H9 (cell line): Measurements from ENCODE around the gene NAGA. TPM values are rescaled to one million over a fixed set of nuclear protein-coding genes. Genes with fewer than 3 reads are reported as not detected.

Experiments used
- DNase-seq: peaks from one replicate; pipeline ENCODE4 v3.0.0-alpha.2; 2017
- H2AFZ ChIP-seq: one replicate; pipeline ENCODE4 v1.6.1; 2013; ENCODE audit warnings: mild to moderate bottlenecking, low read length, control low read depth, moderate library complexity
- H2AK5ac ChIP-seq: 2 replicates; pipeline ENCODE4 v1.6.1; 2013; ENCODE audit warnings: low read length, control low read depth, mixed read lengths; ENCODE audit not compliant: insufficient read length
- H2BK120ac ChIP-seq: one replicate; pipeline ENCODE4 v1.6.1; 2013; ENCODE audit warnings: low read depth, mild to moderate bottlenecking, low read length, control low read depth, inconsistent platforms; ENCODE audit not compliant: poor library complexity, severe bottlenecking
- H2BK12ac ChIP-seq: 2 replicates; pipeline ENCODE4 v1.6.1; 2013; ENCODE audit warnings: low read length, control low read depth, mixed read lengths, low read depth; ENCODE audit not compliant: insufficient read length
- H2BK15ac ChIP-seq: 2 replicates; pipeline ENCODE4 v1.6.1; 2013; ENCODE audit warnings: low read depth, low read length, control low read depth
- H2BK20ac ChIP-seq: one replicate; pipeline ENCODE4 v1.6.1; 2013; ENCODE audit warnings: low read depth, mild to moderate bottlenecking, low read length, control low read depth, inconsistent platforms; ENCODE audit not compliant: poor library complexity, severe bottlenecking
- H2BK5ac ChIP-seq: 2 replicates; pipeline ENCODE4 v1.6.1; 2013; ENCODE audit warnings: low read length, control low read depth, mixed read lengths; ENCODE audit not compliant: insufficient read length
- H3K14ac ChIP-seq: 2 replicates; pipeline ENCODE4 v1.6.1; 2013; ENCODE audit warnings: low read length, control low read depth; ENCODE audit not compliant: insufficient read depth
- H3K18ac ChIP-seq: 2 replicates; pipeline ENCODE4 v1.6.1; 2013; ENCODE audit warnings: low read depth, mild to moderate bottlenecking, mixed read lengths, low read length, control low read depth; ENCODE audit not compliant: insufficient read length
- H3K23ac ChIP-seq: 2 replicates; pipeline ENCODE4 v1.6.1; 2013; ENCODE audit warnings: low read length, control low read depth, mixed read lengths, low read depth; ENCODE audit not compliant: insufficient read length
- H3K23me2 ChIP-seq: 2 replicates; pipeline ENCODE4 v1.6.1; 2013; ENCODE audit warnings: low read depth, mild to moderate bottlenecking, mixed read lengths, low read length, control low read depth; ENCODE audit not compliant: insufficient read length, poor library complexity, severe bottlenecking
- H3K27ac ChIP-seq: 2 replicates; pipeline ENCODE4 v1.5.1; 2013; ENCODE audit warnings: low read length, control low read depth, mixed read lengths, low read depth; ENCODE audit not compliant: insufficient read length
- H3K27me3 ChIP-seq: 2 replicates; pipeline ENCODE4 v1.6.1; 2013; ENCODE audit warnings: low read length, control low read depth, inconsistent platforms; ENCODE audit not compliant: insufficient read depth
- H3K4ac ChIP-seq: 2 replicates; pipeline ENCODE4 v1.6.1; 2013; ENCODE audit warnings: low read depth, mild to moderate bottlenecking, control low read depth, inconsistent platforms, low read length, moderate library complexity
- H3K4me1 ChIP-seq: 2 replicates; pipeline ENCODE4 v1.6.1; 2013; ENCODE audit warnings: low read length, control low read depth, inconsistent platforms; ENCODE audit not compliant: insufficient read depth
- H3K4me2 ChIP-seq: 2 replicates; pipeline ENCODE4 v1.6.1; 2013; ENCODE audit warnings: low read length, control low read depth, mixed read lengths; ENCODE audit not compliant: insufficient read length, insufficient read depth
- H3K56ac ChIP-seq: 2 replicates; pipeline ENCODE4 v1.6.1; 2013; ENCODE audit warnings: low read depth, mild to moderate bottlenecking, mixed read lengths, low read length, control low read depth; ENCODE audit not compliant: insufficient read length
- H3K79me1 ChIP-seq: 2 replicates; pipeline ENCODE4 v1.6.1; 2013; ENCODE audit warnings: low read depth, mild to moderate bottlenecking, moderate library complexity, low read length, control low read depth, inconsistent platforms; ENCODE audit not compliant: insufficient read depth, poor library complexity, severe bottlenecking
- H3K79me2 ChIP-seq: 2 replicates; pipeline ENCODE4 v1.6.1; 2013; ENCODE audit warnings: low read length, control low read depth, inconsistent platforms; ENCODE audit not compliant: insufficient read depth
- H3K9ac ChIP-seq: 2 replicates; pipeline ENCODE4 v1.6.1; 2013; ENCODE audit warnings: low read length, control low read depth, mixed read lengths; ENCODE audit not compliant: insufficient read length; ENCODE audit errors: extremely low read depth
- H3K9me3 ChIP-seq: one replicate; pipeline ENCODE4 v1.6.1; 2013; ENCODE audit warnings: low read depth, low read length, inconsistent platforms; ENCODE audit not compliant: control insufficient read depth
- H3T11ph ChIP-seq: one replicate; pipeline ENCODE4 v1.6.1; 2013; ENCODE audit warnings: mild to moderate bottlenecking, low read length, control low read depth, inconsistent platforms
- H4K20me1 ChIP-seq: one replicate; pipeline ENCODE4 v1.6.1; 2013; ENCODE audit not compliant: control insufficient read depth, insufficient read length, insufficient read depth
- H4K5ac ChIP-seq: 2 replicates; pipeline ENCODE4 v1.6.1; 2013; ENCODE audit warnings: low read depth, mild to moderate bottlenecking, mixed read lengths, low read length, control low read depth; ENCODE audit not compliant: insufficient read length
- H4K8ac ChIP-seq: replicated peaks from 2 replicates; pipeline ENCODE4 v1.6.1; 2013; ENCODE audit warnings: low read length, control low read depth, mixed read lengths, low read depth; ENCODE audit not compliant: insufficient read length
- H4K91ac ChIP-seq: 2 replicates; pipeline ENCODE4 v1.6.1; 2013; ENCODE audit warnings: low read depth, mild to moderate bottlenecking, moderate library complexity, mixed read lengths, low read length, control low read depth; ENCODE audit not compliant: insufficient read length
- H3K27ac Mint-ChIP-seq, 3 experiments: 2 replicates in 2 of 3; 3 replicates in 1 of 3; pipeline ENCODE4 v1.8.0; 2020 to 2021; ENCODE audit warnings: mixed read lengths in 3 of 3, mild to moderate bottlenecking in 1 of 3, moderate library complexity in 1 of 3
- H3K27me3 Mint-ChIP-seq: 2 replicates; pipeline ENCODE4 v1.8.0; 2021; ENCODE audit warnings: low read depth, mild to moderate bottlenecking, moderate library complexity, mixed read lengths
- H3K36me3 Mint-ChIP-seq, 3 experiments: 2 replicates in 2 of 3; 3 replicates in 1 of 3; pipeline ENCODE4 v1.8.0; 2020 to 2021; ENCODE audit warnings: low read depth in 3 of 3, mixed read lengths in 3 of 3; ENCODE audit not compliant: insufficient read depth in 1 of 3
- H3K4me1 Mint-ChIP-seq, 2 experiments: 2 replicates each; pipeline ENCODE4 v1.8.0; 2020; ENCODE audit warnings: mixed read lengths in 2 of 2
- H3K4me3 Mint-ChIP-seq, 2 experiments: 2 replicates in 1 of 2; 3 replicates in 1 of 2; pipeline ENCODE4 v1.8.0; 2020 to 2021; ENCODE audit warnings: mild to moderate bottlenecking in 2 of 2, mixed read lengths in 2 of 2, moderate library complexity in 1 of 2
- H3K9me3 Mint-ChIP-seq, 2 experiments: 2 replicates in 1 of 2; 3 replicates in 1 of 2; pipeline ENCODE4 v1.8.0; 2020; ENCODE audit warnings: mild to moderate bottlenecking in 2 of 2, mixed read lengths in 2 of 2, moderate library complexity in 1 of 2
- WGBS: extraction: QIAGEN DNeasy Blood & Tissue Kit; methylation state at CpG from one replicate; pipeline ENCODE4 v1.1.7; 2013; ENCODE audit warnings: missing lambda C conversion rate, low lambda C conversion rate, mixed read lengths; ENCODE audit not compliant: insufficient read length; ENCODE audit errors: extremely low coverage; 5-methylcytosine and 5-hydroxymethylcytosine counted together
- total RNA-seq: library from RNA; stranded (reverse); gene quantifications from 2 replicates; pipeline ENCODE4 v1.2.1, GENCODE V29; 2021
- TF ChIP-seq, protein P1 (sequence below): fragments of 200-600 bp; sonication (generic); conservative IDR thresholded peaks from 3 replicates; pipeline ENCODE4 v1.8.0; 2021; ENCODE audit warnings: antibody characterized with exemption, mild to moderate bottlenecking

The NAGA gene
- total RNA-seq, 1 experiment from 2014 or later = 16.1 TPM

DNA sequence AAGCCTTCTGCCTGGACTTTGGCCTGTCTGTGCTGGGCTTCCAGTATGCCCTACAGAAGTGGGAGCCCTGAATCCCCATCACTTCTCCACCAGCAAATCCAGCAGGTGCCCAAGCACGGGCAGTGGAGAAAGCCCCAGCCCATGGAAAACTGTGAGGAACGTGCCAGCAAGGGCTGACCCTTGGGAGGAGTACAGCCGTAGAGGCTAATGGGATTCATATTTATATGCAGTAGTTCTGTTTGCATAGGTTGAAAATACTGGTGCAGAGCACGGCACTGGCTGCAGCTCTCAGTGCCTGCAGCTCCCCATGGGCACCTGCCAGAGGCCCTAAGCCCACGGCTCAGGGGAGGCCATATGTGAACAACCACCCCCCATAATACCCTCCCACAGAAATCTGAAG is 10.1 kb downstream of the NAGA start:
- Mint-ChIP-seq H3K27ac (no peak overlapping the region), H3K36me3 (peaks cover 36 to 64% (median 61%) of the 10 kb centered on the region in 3 experiments), H3K9me3 (peaks cover 19 to 20% of the 10 kb centered on the region in 2 experiments), H3K4me1 (peaks cover 10% of the 10 kb centered on the region in 2 experiments), H3K27me3 (peaks cover 7% of the 10 kb centered on the region), H3K4me3 (no peak overlapping the region)
- no peak overlapping the region for H2BK5ac ChIP-seq
- H2BK20ac ChIP-seq = no peak overlapping the region
- no peak overlapping the region for H3K23ac ChIP-seq
- H3K4ac ChIP-seq = no peak overlapping the region
- no peaks in the 10 kb centered on the region for H3K23me2 ChIP-seq
- H3K9me3 ChIP-seq = no peaks in the 10 kb centered on the region
- no peak overlapping the region for H4K8ac ChIP-seq
- H2BK120ac ChIP-seq = no peak overlapping the region
- H3K14ac ChIP-seq = no peak overlapping the region
- H2AFZ ChIP-seq = no peak overlapping the region
- H4K91ac ChIP-seq = no peak overlapping the region
- H3K79me1 ChIP-seq = no peaks in the 10 kb centered on the region
- no peak overlapping the region for H3K27ac ChIP-seq
- no peak overlapping the region for H3K18ac ChIP-seq
- H2AK5ac ChIP-seq = no peak overlapping the region
- no peak overlapping the region for H3K4me2 ChIP-seq
- H4K5ac ChIP-seq = no peak overlapping the region
- no peak overlapping the region for H3K56ac ChIP-seq
- H3K79me2 ChIP-seq = no peaks in the 10 kb centered on the region
- peaks cover 5% of the 10 kb centered on the region for H4K20me1 ChIP-seq
- DNase-seq = no peak
- WGBS = no CpG with 5 or more reads among the region's 5 CpGs
- peaks cover 7% of the 10 kb centered on the region; the same call in 1 of the 2 replicates for H3K4me1 ChIP-seq
- no peak overlapping the region for H3T11ph ChIP-seq
- no peak overlapping the region for H2BK15ac ChIP-seq
- no peaks in the 10 kb centered on the region for H3K27me3 ChIP-seq
- TF ChIP-seq, protein P1, sequence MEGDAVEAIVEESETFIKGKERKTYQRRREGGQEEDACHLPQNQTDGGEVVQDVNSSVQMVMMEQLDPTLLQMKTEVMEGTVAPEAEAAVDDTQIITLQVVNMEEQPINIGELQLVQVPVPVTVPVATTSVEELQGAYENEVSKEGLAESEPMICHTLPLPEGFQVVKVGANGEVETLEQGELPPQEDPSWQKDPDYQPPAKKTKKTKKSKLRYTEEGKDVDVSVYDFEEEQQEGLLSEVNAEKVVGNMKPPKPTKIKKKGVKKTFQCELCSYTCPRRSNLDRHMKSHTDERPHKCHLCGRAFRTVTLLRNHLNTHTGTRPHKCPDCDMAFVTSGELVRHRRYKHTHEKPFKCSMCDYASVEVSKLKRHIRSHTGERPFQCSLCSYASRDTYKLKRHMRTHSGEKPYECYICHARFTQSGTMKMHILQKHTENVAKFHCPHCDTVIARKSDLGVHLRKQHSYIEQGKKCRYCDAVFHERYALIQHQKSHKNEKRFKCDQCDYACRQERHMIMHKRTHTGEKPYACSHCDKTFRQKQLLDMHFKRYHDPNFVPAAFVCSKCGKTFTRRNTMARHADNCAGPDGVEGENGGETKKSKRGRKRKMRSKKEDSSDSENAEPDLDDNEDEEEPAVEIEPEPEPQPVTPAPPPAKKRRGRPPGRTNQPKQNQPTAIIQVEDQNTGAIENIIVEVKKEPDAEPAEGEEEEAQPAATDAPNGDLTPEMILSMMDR = no peak
- no peak overlapping the region for H3K9ac ChIP-seq
- H2BK12ac ChIP-seq = no peak overlapping the region
